WI38 (cell line): ENCODE measurements around the gene EVA1C.
A peak's percentile ranks its signal among the peaks of the same experiment; 100 is the strongest.
"Not testable (repeated sequence)": the region's sequence is repeated elsewhere in the genome, so short reads cannot be mapped to it uniquely, and the experiment has no call there.

Source experiments
- H3K4me3 ChIP-seq: 2 replicates; pipeline ENCODE4 v1.5.1; 2011; ENCODE audit warnings: low read depth, mild to moderate bottlenecking, control low read depth, low read length
- TF ChIP-seq, protein P1 (sequence below): IDR thresholded peaks from 2 replicates; pipeline ENCODE4 v1.5.1; 2012; ENCODE audit warnings: low read depth, mild to moderate bottlenecking, control low read depth, low read length

The EVA1C gene

DNA sequence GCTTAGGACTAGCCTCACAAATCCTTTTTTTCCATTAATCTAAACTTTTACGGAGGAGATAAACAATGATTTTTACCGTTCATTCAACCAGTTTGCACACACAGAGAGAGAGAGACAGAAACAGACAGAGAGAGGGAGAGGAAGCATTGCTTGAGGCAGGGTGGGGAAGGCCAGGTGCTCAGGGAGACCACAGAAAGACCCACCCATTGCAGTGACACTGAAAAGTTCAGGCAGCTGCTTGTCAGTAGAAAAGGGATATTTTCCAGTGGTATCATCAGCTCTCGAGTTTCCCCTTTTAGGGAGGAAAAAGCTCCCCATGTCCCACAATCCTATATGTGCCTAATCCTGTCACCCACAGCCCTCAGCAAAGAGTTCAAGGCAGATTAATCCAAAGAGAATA, 145.6 kb downstream of the EVA1C start:
- TF ChIP-seq, protein P1, sequence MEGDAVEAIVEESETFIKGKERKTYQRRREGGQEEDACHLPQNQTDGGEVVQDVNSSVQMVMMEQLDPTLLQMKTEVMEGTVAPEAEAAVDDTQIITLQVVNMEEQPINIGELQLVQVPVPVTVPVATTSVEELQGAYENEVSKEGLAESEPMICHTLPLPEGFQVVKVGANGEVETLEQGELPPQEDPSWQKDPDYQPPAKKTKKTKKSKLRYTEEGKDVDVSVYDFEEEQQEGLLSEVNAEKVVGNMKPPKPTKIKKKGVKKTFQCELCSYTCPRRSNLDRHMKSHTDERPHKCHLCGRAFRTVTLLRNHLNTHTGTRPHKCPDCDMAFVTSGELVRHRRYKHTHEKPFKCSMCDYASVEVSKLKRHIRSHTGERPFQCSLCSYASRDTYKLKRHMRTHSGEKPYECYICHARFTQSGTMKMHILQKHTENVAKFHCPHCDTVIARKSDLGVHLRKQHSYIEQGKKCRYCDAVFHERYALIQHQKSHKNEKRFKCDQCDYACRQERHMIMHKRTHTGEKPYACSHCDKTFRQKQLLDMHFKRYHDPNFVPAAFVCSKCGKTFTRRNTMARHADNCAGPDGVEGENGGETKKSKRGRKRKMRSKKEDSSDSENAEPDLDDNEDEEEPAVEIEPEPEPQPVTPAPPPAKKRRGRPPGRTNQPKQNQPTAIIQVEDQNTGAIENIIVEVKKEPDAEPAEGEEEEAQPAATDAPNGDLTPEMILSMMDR = no peak
- no peak overlapping the region for H3K4me3 ChIP-seq

DNA sequence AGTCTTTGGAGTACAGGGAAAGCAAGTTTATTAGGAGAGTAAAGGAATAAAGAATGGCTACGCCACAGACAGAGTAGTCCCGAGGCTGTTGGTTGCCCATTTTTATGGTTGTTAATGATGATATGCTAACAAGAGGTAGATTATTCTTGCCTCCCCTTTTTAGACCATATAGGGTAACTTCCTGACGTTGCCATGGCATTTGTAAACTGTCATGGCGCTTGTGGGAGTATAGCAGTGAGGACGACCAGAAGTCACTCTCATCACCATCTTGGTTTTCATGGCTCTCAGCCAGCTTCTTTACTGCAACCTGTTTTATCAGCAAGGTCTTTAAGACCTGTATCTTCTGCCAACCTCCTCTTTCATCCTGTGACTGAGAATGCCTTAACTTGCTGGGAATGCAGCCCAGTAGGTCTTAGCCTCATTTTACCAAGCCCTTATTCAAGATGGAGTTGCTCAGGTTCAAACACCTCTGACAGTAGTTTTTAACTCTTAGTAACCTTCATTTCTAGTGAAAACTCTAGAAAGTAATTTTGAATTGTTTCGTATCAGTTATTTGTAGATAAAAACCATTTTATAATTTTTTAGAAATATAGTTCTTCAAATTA, 146.6 kb downstream of the EVA1C start:
- TF ChIP-seq, protein P1 = no peak
- no peak overlapping the region for H3K4me3 ChIP-seq

DNA sequence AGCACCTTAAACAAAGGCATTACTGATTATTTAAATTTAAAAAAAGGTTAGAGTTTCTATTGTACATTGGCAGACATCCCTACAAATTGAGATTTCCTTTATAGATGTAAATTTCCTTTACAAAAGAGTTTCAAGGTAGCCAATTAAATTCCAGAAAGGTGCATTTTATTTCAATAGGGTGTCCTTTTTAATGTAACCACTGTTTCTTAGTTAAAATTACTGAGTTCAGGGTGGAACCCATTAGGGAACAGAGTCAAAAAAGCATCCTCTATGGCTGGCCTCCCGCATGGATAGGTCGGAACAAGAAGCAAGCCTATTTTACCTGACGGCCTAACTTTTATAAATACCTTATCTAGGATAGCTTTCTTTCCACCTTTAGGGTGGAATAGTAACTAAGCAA, 148.4 kb downstream of the EVA1C start:
- TF ChIP-seq, protein P1 = no peak
- H3K4me3 ChIP-seq = no peak overlapping the region

DNA sequence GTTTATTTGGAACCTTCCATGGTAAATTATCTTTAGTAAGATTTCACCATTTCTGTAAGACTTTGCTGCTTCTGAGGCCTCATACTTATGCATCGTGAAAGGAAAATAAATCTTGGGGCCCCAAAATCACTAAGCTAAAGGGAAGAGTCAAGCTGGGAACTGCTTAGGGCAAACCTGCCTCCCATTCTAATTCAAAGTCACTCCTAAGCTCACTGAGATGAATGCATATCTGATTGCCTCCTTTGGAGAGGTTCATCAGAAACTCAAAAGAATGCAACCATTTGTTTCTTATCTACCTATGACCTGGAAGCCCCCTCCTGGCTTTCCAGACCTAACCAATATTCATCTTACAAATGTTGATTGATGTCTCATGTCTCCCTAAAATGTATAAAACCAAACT, 149.0 kb downstream of the EVA1C start:
- H3K4me3 ChIP-seq = not testable (repeated sequence)

DNA sequence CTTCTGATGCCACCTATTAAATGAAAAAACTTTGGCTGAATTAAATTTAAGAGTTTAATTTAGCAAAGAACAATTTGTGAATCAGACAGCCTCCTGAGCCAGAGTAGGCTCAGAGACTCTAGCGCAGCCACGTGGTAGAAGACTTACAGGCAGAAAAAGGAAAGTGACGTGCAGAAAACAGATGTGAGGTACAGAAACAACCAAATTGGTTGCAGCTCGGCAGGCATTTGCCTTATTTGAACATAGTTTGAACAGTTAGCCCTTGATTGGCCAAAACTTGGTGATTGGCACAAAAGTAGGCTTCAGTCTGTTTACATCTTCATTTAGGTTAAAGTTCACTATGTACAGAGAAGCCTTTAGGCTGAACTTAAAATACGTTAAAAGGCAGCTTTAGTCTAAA, 149.9 kb downstream of the EVA1C start:
- TF ChIP-seq, protein P1 = peak; percentile 21; the same call in 1 of the 2 replicates
- H3K4me3 ChIP-seq = no peak overlapping the region

DNA sequence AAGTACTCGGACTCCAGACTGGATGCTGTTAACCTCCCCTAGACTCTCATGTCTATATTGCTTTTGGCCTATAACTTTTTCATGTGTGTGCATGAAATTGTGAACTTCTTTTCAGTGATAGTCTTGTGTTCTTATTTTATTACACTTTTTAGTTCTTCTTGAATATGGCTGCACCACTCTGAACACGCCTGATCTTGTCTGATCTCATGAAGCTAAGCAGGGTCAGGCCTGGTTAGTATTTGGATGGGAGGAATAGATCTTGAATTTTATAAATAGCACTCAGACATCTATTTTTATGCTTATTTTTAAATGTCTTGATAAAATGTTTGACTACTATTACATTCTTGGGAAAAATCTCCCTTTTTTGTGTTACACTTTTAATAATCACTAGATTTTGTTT, 150.4 kb downstream of the EVA1C start:
- TF ChIP-seq, protein P1 = no peak
- H3K4me3 ChIP-seq = no peak overlapping the region
